GM21717 (cell line): ENCODE measurements around the gene ARL17B.
"Not testable (repeated sequence)": the region's sequence is repeated elsewhere in the genome, so short reads cannot be mapped to it uniquely, and the experiment has no call there.

Experiments
- ATAC-seq: cut with Tn5 transposase; IDR thresholded peaks from one replicate; pipeline ENCODE4 v1.9.1; 2021; ENCODE audit warnings: mild to moderate bottlenecking, moderate library complexity; ENCODE audit not compliant: unreplicated experiment

ARL17B gene

GRCh38 chr17:46252804-46253203 is 108.8 kb downstream of the ARL17B start:
- not testable (repeated sequence) for ATAC-seq

- not testable (repeated sequence) for ATAC-seq
Measured at GRCh38 chr17:46249153-46249552, 112.4 kb downstream of the ARL17B start.

GRCh38 chr17:46244949-46245768 is 116.4 kb downstream of the ARL17B start:
- ATAC-seq: not testable (repeated sequence)

GRCh38 chr17:46244339-46244913 is 117.1 kb downstream of the ARL17B start:
- ATAC-seq: not testable (repeated sequence)

GRCh38 chr17:46243928-46244327 is 117.6 kb downstream of the ARL17B start:
- not testable (repeated sequence) for ATAC-seq

GRCh38 chr17:46243505-46243904 is 118.1 kb downstream of the ARL17B start:
- ATAC-seq: not testable (repeated sequence)

- not testable (repeated sequence) for ATAC-seq
Measured at GRCh38 chr17:46231359-46231758, 130.2 kb downstream of the ARL17B start.

GRCh38 chr17:46225274-46225794 is 136.2 kb downstream of the ARL17B start:
- ATAC-seq: peak; percentile 98

- ATAC-seq: peak; percentile 23
Measured at GRCh38 chr17:46224864-46225263, 136.7 kb downstream of the ARL17B start.
